Measurements from ENCODE around the gene PARD3B.
"Not testable (repeated sequence)": the region's sequence is repeated elsewhere in the genome, so short reads cannot be mapped to it uniquely, and the experiment has no call there.

Gene PARD3B

DNA sequence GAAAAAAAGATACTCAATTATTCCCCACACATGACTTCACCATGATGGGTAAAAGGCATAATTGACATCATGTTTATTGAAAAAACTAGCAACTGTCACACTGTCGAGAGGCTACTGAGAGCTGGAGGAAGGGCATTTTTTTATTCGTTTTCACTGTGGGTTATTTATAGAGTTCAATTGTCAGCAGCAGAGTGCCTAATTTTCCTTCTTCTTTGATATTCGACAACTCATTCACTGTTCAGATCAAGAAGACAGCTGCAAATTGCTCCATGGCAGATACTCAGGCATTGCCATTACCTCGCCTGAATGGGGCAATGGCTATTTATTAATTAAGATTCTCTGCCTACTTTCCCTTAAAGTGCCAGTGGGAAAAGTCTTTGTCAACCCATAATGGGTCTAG, 939.5 kb downstream of the PARD3B start:
- no peak overlapping the region for H3K9ac ChIP-seq (ENCODE audit: insufficient read length, low read depth)
- peaks cover 6% of the 10 kb centered on the region; the same call in 1 of the 2 replicates for H3K9me3 ChIP-seq (ENCODE audit: insufficient read depth, low read length)
- TF ChIP-seq YY1 (IDR thresholded peaks at IDR 0.05; ENCODE audit: insufficient read depth, insufficient read length) (no peak), ZNF274 (IDR thresholded peaks at IDR 0.05; ENCODE audit: low read depth, low read length) (no peak), SUZ12 (IDR thresholded peaks at IDR 0.05; ENCODE audit: extremely low read depth, insufficient read depth, insufficient read length) (no peak)
- no peak overlapping the region for H3K4me3 ChIP-seq (ENCODE audit: insufficient read length, low read depth)
- no peak for DNase-seq (ENCODE audit: low read depth, low spot score)
- H3K27me3 ChIP-seq (ENCODE audit: insufficient read depth, insufficient read length), result no peaks in the 10 kb centered on the region
- H3K36me3 ChIP-seq (ENCODE audit: insufficient read depth, insufficient read length, low read length), result no peaks in the 10 kb centered on the region
- H3K4me1 ChIP-seq (ENCODE audit: insufficient read depth, insufficient read length), result peaks cover 3% of the 10 kb centered on the region

DNA sequence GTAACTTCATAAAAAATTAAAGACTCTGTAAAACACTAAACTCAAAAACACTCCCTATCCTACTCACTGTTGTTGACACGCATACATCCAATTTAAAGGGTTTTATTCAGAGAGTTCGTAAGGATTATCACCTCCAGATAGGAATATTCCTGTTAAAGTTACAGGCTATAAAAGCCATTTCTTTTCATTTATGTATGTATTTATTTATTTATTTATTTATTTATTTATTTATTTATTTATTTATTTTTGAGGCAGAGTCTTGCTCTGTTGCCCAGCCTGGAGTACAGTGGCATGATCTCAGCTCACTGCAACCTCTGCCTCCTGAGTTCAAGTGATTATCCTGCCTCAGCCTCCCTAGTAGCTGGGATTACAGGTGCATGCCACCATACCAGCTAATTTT, 948.3 kb downstream of the PARD3B start:
- not testable (repeated sequence) for H3K9ac ChIP-seq (ENCODE audit: insufficient read length, low read depth); DNase-seq (ENCODE audit: low read depth, low spot score); H3K4me1 ChIP-seq (ENCODE audit: insufficient read depth, insufficient read length); H3K9me3 ChIP-seq (ENCODE audit: insufficient read depth, low read length); H3K4me3 ChIP-seq (ENCODE audit: insufficient read length, low read depth); H3K36me3 ChIP-seq (ENCODE audit: insufficient read depth, insufficient read length, low read length); H3K27me3 ChIP-seq (ENCODE audit: insufficient read depth, insufficient read length)

DNA sequence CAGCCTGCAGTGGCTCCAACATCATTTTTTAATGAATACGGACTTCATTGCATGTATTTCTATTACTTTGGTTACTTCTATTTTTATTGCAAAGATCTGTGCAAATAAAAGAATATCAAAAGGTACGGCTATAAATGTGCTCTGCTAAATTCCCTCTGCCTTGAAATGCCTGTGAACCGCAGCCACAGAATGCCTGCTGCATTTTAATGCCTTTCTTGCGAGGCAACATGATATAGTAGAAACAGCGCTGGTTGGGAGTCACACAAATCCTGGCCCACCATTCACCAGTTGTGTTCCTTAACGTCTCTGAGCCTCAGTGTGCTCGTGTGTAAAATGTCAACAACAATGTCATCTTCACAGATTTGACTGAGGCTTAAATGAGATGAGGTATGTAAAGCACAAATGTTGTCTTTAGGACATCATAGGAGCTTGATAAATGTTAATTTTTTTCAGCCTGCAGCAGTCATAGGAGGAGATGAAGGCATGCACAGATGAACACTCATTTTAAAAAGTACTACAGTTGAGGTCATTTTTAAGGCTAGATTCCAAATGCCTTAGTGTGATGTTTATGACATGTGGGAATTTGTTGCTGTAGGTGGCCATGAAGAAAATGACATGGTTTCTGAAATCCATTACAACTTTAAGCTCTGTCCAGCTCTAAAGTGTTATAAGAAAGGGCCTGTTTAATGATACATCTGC, 949.4 kb downstream of the PARD3B start:
- Histone ChIP-seq H3K9ac (ENCODE audit: insufficient read length, low read depth) (no peak overlapping the region), H3K9me3 (ENCODE audit: insufficient read depth, low read length) (no peaks in the 10 kb centered on the region), H3K4me3 (ENCODE audit: insufficient read length, low read depth) (no peak overlapping the region), H3K36me3 (ENCODE audit: insufficient read depth, insufficient read length, low read length) (no peaks in the 10 kb centered on the region), H3K4me1 (ENCODE audit: insufficient read depth, insufficient read length) (no peaks in the 10 kb centered on the region), H3K27me3 (ENCODE audit: insufficient read depth, insufficient read length) (no peaks in the 10 kb centered on the region)
- DNase-seq (ENCODE audit: low read depth, low spot score), result no peak
- TF ChIP-seq SUZ12 (IDR thresholded peaks at IDR 0.05; ENCODE audit: extremely low read depth, insufficient read depth, insufficient read length), result no peak
- no peak for TF ChIP-seq YY1 (IDR thresholded peaks at IDR 0.05; ENCODE audit: insufficient read depth, insufficient read length)
- no peak for TF ChIP-seq ZNF274 (IDR thresholded peaks at IDR 0.05; ENCODE audit: low read depth, low read length)

DNA sequence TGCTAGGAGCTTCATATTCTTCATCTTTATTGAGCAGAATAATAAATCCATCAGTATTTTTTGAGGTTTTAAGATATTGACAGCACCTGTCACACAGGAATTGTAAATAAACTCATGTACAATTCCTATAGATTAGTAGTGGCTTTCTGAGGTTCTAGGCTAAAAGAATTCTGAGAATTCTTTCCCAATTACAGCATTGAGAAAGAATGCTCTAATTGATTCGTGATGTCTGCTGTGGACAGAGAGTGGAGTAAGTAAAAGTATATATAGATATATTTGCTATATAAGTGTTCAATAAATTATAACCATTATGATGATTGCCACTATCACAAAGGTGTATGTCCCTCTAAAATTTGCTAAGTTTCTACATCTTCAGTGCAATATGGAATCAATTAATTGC, 950.5 kb downstream of the PARD3B start:
- Histone ChIP-seq H3K36me3 (ENCODE audit: insufficient read depth, insufficient read length, low read length) (no peaks in the 10 kb centered on the region), H3K9me3 (ENCODE audit: insufficient read depth, low read length) (no peaks in the 10 kb centered on the region), H3K4me3 (ENCODE audit: insufficient read length, low read depth) (no peak overlapping the region), H3K27me3 (ENCODE audit: insufficient read depth, insufficient read length) (no peaks in the 10 kb centered on the region), H3K4me1 (ENCODE audit: insufficient read depth, insufficient read length) (no peaks in the 10 kb centered on the region), H3K9ac (ENCODE audit: insufficient read length, low read depth) (no peak overlapping the region)
- TF ChIP-seq SUZ12 (IDR thresholded peaks at IDR 0.05; ENCODE audit: extremely low read depth, insufficient read depth, insufficient read length) (no peak), ZNF274 (IDR thresholded peaks at IDR 0.05; ENCODE audit: low read depth, low read length) (no peak), YY1 (IDR thresholded peaks at IDR 0.05; ENCODE audit: insufficient read depth, insufficient read length) (no peak)
- no peak for DNase-seq (ENCODE audit: low read depth, low spot score)

DNA sequence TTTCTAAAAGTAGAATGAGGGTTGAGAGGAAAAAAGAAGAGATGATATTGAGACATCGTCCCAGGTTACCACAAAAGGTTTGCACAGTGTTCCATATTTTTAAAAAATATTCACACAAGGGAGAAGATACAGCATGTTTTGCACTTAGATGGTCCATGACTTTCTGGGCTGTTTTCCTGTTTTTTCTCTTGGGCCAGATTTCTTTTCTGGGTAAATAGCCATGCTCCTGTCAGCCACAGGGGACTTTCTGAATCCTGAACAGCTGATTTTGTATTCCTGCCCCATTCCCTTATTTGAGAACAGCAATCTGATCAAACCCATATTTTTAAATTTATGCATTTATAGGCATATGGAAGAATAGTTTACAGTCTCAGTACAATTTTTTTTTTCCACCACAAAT, 951.1 kb downstream of the PARD3B start:
- Histone ChIP-seq H3K9ac (ENCODE audit: insufficient read length, low read depth) (no peak overlapping the region), H3K4me3 (ENCODE audit: insufficient read length, low read depth) (no peak overlapping the region), H3K4me1 (ENCODE audit: insufficient read depth, insufficient read length) (no peaks in the 10 kb centered on the region), H3K9me3 (ENCODE audit: insufficient read depth, low read length) (no peaks in the 10 kb centered on the region), H3K27me3 (ENCODE audit: insufficient read depth, insufficient read length) (no peaks in the 10 kb centered on the region), H3K36me3 (ENCODE audit: insufficient read depth, insufficient read length, low read length) (no peaks in the 10 kb centered on the region)
- no peak for DNase-seq (ENCODE audit: low read depth, low spot score)
- TF ChIP-seq ZNF274 (IDR thresholded peaks at IDR 0.05; ENCODE audit: low read depth, low read length) (no peak), YY1 (IDR thresholded peaks at IDR 0.05; ENCODE audit: insufficient read depth, insufficient read length) (no peak), SUZ12 (IDR thresholded peaks at IDR 0.05; ENCODE audit: extremely low read depth, insufficient read depth, insufficient read length) (no peak)

DNA sequence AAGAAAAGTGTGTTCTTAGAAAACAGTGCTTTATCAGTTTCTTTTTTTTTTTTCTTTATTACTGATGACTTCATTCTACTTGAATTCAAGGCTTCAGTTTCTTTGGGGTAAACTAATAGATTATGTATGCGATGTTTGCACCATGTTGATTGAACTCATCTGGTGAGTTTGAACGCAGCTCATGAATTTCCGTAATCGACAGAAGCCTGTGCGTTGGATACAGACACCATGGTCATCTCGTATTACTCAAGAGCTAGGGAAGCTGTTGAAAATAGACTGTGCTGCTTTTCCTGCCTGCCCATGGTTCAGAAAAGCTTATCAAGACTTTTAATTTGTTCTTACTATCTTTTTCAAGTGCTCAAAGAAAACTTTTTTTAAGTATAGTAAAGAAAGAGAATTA, 951.5 kb downstream of the PARD3B start:
- Histone ChIP-seq H3K4me1 (ENCODE audit: insufficient read depth, insufficient read length) (no peaks in the 10 kb centered on the region), H3K4me3 (ENCODE audit: insufficient read length, low read depth) (no peak overlapping the region), H3K36me3 (ENCODE audit: insufficient read depth, insufficient read length, low read length) (no peaks in the 10 kb centered on the region), H3K27me3 (ENCODE audit: insufficient read depth, insufficient read length) (no peaks in the 10 kb centered on the region), H3K9me3 (ENCODE audit: insufficient read depth, low read length) (no peaks in the 10 kb centered on the region), H3K9ac (ENCODE audit: insufficient read length, low read depth) (no peak overlapping the region)
- TF ChIP-seq SUZ12 (IDR thresholded peaks at IDR 0.05; ENCODE audit: extremely low read depth, insufficient read depth, insufficient read length), result no peak
- no peak for TF ChIP-seq YY1 (IDR thresholded peaks at IDR 0.05; ENCODE audit: insufficient read depth, insufficient read length)
- no peak for TF ChIP-seq ZNF274 (IDR thresholded peaks at IDR 0.05; ENCODE audit: low read depth, low read length)
- DNase-seq (ENCODE audit: low read depth, low spot score), result no peak

DNA sequence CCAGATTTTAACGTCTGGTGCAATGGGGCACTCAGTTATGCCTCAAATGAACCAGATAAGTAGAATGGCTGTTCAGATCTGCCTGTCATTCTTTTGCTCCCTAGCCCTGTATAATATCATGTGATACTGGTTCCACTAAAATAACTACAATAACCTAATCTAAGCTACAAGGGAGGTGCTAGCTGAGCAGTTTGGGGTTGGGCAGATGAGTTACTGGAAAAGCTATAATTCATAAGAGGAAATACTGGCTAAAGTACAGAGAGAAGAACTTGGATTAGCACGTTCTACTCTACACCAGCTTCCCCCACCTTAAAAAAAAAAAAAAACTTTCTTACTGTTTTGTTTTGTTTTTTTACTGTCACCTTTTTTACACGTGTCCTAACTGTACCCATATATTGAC, 953.7 kb downstream of the PARD3B start:
- no peaks in the 10 kb centered on the region for H3K27me3 ChIP-seq (ENCODE audit: insufficient read depth, insufficient read length)
- H3K9me3 ChIP-seq (ENCODE audit: insufficient read depth, low read length), result no peaks in the 10 kb centered on the region
- H3K4me3 ChIP-seq (ENCODE audit: insufficient read length, low read depth), result no peak overlapping the region
- H3K36me3 ChIP-seq (ENCODE audit: insufficient read depth, insufficient read length, low read length), result no peaks in the 10 kb centered on the region
- no peaks in the 10 kb centered on the region for H3K4me1 ChIP-seq (ENCODE audit: insufficient read depth, insufficient read length)
- TF ChIP-seq YY1 (IDR thresholded peaks at IDR 0.05; ENCODE audit: insufficient read depth, insufficient read length), result no peak
- TF ChIP-seq SUZ12 (IDR thresholded peaks at IDR 0.05; ENCODE audit: extremely low read depth, insufficient read depth, insufficient read length), result no peak
- no peak for TF ChIP-seq ZNF274 (IDR thresholded peaks at IDR 0.05; ENCODE audit: low read depth, low read length)
- DNase-seq (ENCODE audit: low read depth, low spot score), result no peak
- H3K9ac ChIP-seq (ENCODE audit: insufficient read length, low read depth), result no peak overlapping the region

All from NT2/D1 (cell line).